Skeletal muscle tissue (tissue), 4 donors: ENCODE data around the gene TNRC18. TPM values are rescaled to one million over a fixed set of nuclear protein-coding genes. Genes with fewer than 3 reads are reported as not detected.

Source experiments
- H3K27ac ChIP-seq: one replicate; pipeline ENCODE4 v1.7.0; 2013; ENCODE audit warnings: mild to moderate bottlenecking, low read depth, low read length, inconsistent platforms
- H3K27me3 ChIP-seq, 3 donors: one replicate each; pipeline ENCODE4 v1.7.0; 2013; ENCODE audit warnings: low read length in 3 of 3; ENCODE audit not compliant: control insufficient read depth in 3 of 3, insufficient read depth in 3 of 3
- H3K36me3 ChIP-seq, 3 donors: one replicate each; pipeline ENCODE4 v1.7.0; 2013; ENCODE audit warnings: low read length in 3 of 3; ENCODE audit not compliant: control insufficient read depth in 3 of 3, insufficient read depth in 3 of 3
- H3K4me1 ChIP-seq, 3 donors: one replicate each; pipeline ENCODE4 v1.7.0; 2013; ENCODE audit warnings: low read length in 3 of 3, mild to moderate bottlenecking in 3 of 3; ENCODE audit not compliant: control insufficient read depth in 3 of 3, insufficient read depth in 3 of 3
- H3K4me3 ChIP-seq, 3 donors: one replicate each; pipeline ENCODE4 v1.7.0; 2013; ENCODE audit warnings: low read length in 3 of 3
- H3K9ac ChIP-seq, 3 donors: one replicate each; pipeline ENCODE4 v1.7.0; 2013; ENCODE audit warnings: low read length in 3 of 3, mild to moderate bottlenecking in 3 of 3, moderate library complexity in 2 of 3, low read depth in 1 of 3
- H3K9me3 ChIP-seq, 3 donors: one replicate each; pipeline ENCODE4 v1.7.0; 2013; ENCODE audit warnings: low read length in 3 of 3; ENCODE audit not compliant: control insufficient read depth in 3 of 3
- total RNA-seq: library from RNA; depleted of rRNA; stranded (reverse); fragments of >200 nt; gene quantifications from one replicate; pipeline ENCODE4 v1.2.3, GENCODE V29; 2014
- donor health status: Osteomylitis.

Gene TNRC18
- total RNA-seq, 1 donor from 2014 or later = 25.6 TPM

- Histone ChIP-seq H3K4me3 (no peak overlapping the region), H3K27ac (no peak overlapping the region), H3K4me1 (peaks cover 8 to 33% (median 27%) of the 10 kb centered on the region in 3 donors), H3K9me3 (no peaks in the 10 kb centered on the region), H3K36me3 (peaks cover 10 to 15% (median 12%) of the 10 kb centered on the region in 3 donors), H3K9ac (peak overlapping the region in 1 of 3 donors; percentile 3), H3K27me3 (no peaks in the 10 kb centered on the region)
Measured at GRCh38 chr7:5380350-5381070, 43.1 kb downstream of the TNRC18 start.

- Histone ChIP-seq H3K36me3 (peaks cover 15 to 19% (median 16%) of the 10 kb centered on the region in 3 donors), H3K9me3 (no peaks in the 10 kb centered on the region), H3K4me3 (no peak overlapping the region), H3K9ac (no peak overlapping the region), H3K27ac (no peak overlapping the region), H3K4me1 (peaks cover 8 to 29% (median 23%) of the 10 kb centered on the region in 3 donors), H3K27me3 (no peaks in the 10 kb centered on the region)
Measured at GRCh38 chr7:5379546-5379945, 44.1 kb downstream of the TNRC18 start.

- Histone ChIP-seq H3K27me3 (no peaks in the 10 kb centered on the region), H3K4me1 (peaks cover 4 to 14% (median 14%) of the 10 kb centered on the region in 3 donors), H3K27ac (no peak overlapping the region), H3K36me3 (peaks cover 21 to 29% (median 26%) of the 10 kb centered on the region in 3 donors), H3K9ac (no peak overlapping the region), H3K4me3 (no peak overlapping the region), H3K9me3 (no peaks in the 10 kb centered on the region)
Measured at GRCh38 chr7:5377816-5378215, 45.8 kb downstream of the TNRC18 start.

GRCh38 chr7:5377279-5377678 lies 46.4 kb downstream of the TNRC18 start:
- Histone ChIP-seq H3K27me3 (no peaks in the 10 kb centered on the region), H3K4me3 (no peak overlapping the region), H3K4me1 (peaks cover 0 to 9% (median 9%) of the 10 kb centered on the region in 3 donors), H3K36me3 (peaks cover 21 to 32% (median 30%) of the 10 kb centered on the region in 3 donors), H3K9ac (no peak overlapping the region), H3K9me3 (no peaks in the 10 kb centered on the region), H3K27ac (no peak overlapping the region)

GRCh38 chr7:5375925-5376324 lies 47.7 kb downstream of the TNRC18 start:
- peaks cover 27 to 37% (median 37%) of the 10 kb centered on the region in 3 donors for H3K36me3 ChIP-seq
- no peak overlapping the region for H3K27ac ChIP-seq

GRCh38 chr7:5374464-5374863 lies 49.2 kb downstream of the TNRC18 start:
- no peak overlapping the region for H3K4me3 ChIP-seq
- no peak overlapping the region for H3K9ac ChIP-seq
- no peaks in the 10 kb centered on the region for H3K27me3 ChIP-seq
- no peaks in the 10 kb centered on the region for H3K4me1 ChIP-seq
- H3K36me3 ChIP-seq = peaks cover 37 to 48% (median 43%) of the 10 kb centered on the region in 3 donors
- no peaks in the 10 kb centered on the region for H3K9me3 ChIP-seq
- H3K27ac ChIP-seq = no peak overlapping the region

More at GRCh38 chr7:5375925-5376324, 47.7 kb downstream of the TNRC18 start:
- Histone ChIP-seq H3K4me3 (no peak overlapping the region), H3K9ac (no peak overlapping the region), H3K4me1 (peaks cover 0 to 3% (median under 1%) of the 10 kb centered on the region in 3 donors), H3K9me3 (no peaks in the 10 kb centered on the region), H3K27me3 (no peaks in the 10 kb centered on the region)

GRCh38 chr7:5373300-5373699 lies 50.3 kb downstream of the TNRC18 start:
- H3K9me3 ChIP-seq = no peaks in the 10 kb centered on the region
- H3K9ac ChIP-seq = no peak overlapping the region
- no peak overlapping the region for H3K4me3 ChIP-seq
- peaks cover 40 to 50% (median 45%) of the 10 kb centered on the region in 3 donors for H3K36me3 ChIP-seq
- no peak overlapping the region for H3K27ac ChIP-seq
- H3K4me1 ChIP-seq = no peaks in the 10 kb centered on the region
- H3K27me3 ChIP-seq = no peaks in the 10 kb centered on the region

- Histone ChIP-seq H3K36me3 (peaks cover 32 to 44% (median 38%) of the 10 kb centered on the region in 3 donors), H3K27ac (no peak overlapping the region), H3K9ac (no peak overlapping the region)
Measured at GRCh38 chr7:5370454-5371353, 52.9 kb downstream of the TNRC18 start.

GRCh38 chr7:5367661-5368060 lies 56.0 kb downstream of the TNRC18 start:
- H3K36me3 ChIP-seq = peaks cover 20 to 27% (median 22%) of the 10 kb centered on the region in 3 donors
- no peak overlapping the region for H3K27ac ChIP-seq
- no peak overlapping the region for H3K4me3 ChIP-seq
- no peak overlapping the region for H3K9ac ChIP-seq
- H3K4me1 ChIP-seq = no peaks in the 10 kb centered on the region
- H3K9me3 ChIP-seq = no peaks in the 10 kb centered on the region
- H3K27me3 ChIP-seq = no peaks in the 10 kb centered on the region

More at GRCh38 chr7:5370454-5371353, 52.9 kb downstream of the TNRC18 start:
- no peaks in the 10 kb centered on the region for H3K9me3 ChIP-seq
- no peak overlapping the region for H3K4me3 ChIP-seq
- H3K27me3 ChIP-seq = no peaks in the 10 kb centered on the region
- H3K4me1 ChIP-seq = no peaks in the 10 kb centered on the region
